Mesenchymal stem cell (in vitro differentiated cells and primary cell): ENCODE data around the gene SRC.

ENCODE experiments used
- DNase-seq: peaks from one replicate; pipeline ENCODE4 v3.0.0-alpha.2; 2013
- H2AFZ ChIP-seq: one replicate; pipeline ENCODE4 v1.6.1; 2013; ENCODE audit warnings: low read depth, mild to moderate bottlenecking, control low read depth, inconsistent platforms, low read length, moderate library complexity
- H2AK5ac ChIP-seq: 2 replicates; pipeline ENCODE4 v1.6.1; 2013; ENCODE audit warnings: low read length, moderate library complexity, mild to moderate bottlenecking, inconsistent platforms; ENCODE audit not compliant: severe bottlenecking
- H2BK120ac ChIP-seq: one replicate; pipeline ENCODE4 v1.6.1; 2013; ENCODE audit warnings: low read depth, mild to moderate bottlenecking, inconsistent platforms, low read length, moderate library complexity
- H2BK12ac ChIP-seq, 2 experiments: one replicate each; pipeline ENCODE4 v1.6.1; 2013; ENCODE audit warnings: inconsistent platforms in 2 of 2, low read length in 2 of 2, mild to moderate bottlenecking in 2 of 2, moderate library complexity in 2 of 2, control low read depth in 1 of 2
- H2BK15ac ChIP-seq: one replicate; pipeline ENCODE4 v1.6.1; 2013; ENCODE audit warnings: mild to moderate bottlenecking, low read depth, inconsistent platforms; ENCODE audit not compliant: poor library complexity, severe bottlenecking
- H2BK5ac ChIP-seq: 2 replicates; pipeline ENCODE4 v1.6.1; 2013; ENCODE audit warnings: low read depth, mild to moderate bottlenecking, low read length, control low read depth, inconsistent platforms; ENCODE audit not compliant: poor library complexity, severe bottlenecking
- H3K14ac ChIP-seq, 2 experiments: one replicate each; pipeline ENCODE4 v1.6.1; 2013; ENCODE audit warnings: inconsistent platforms in 2 of 2, low read length in 2 of 2, control low read depth in 1 of 2, mild to moderate bottlenecking in 1 of 2, moderate library complexity in 1 of 2
- H3K18ac ChIP-seq, 2 experiments: one replicate each; pipeline ENCODE4 v1.6.1; 2013; ENCODE audit warnings: inconsistent platforms in 2 of 2, low read length in 2 of 2, control low read depth in 1 of 2, low read depth in 1 of 2, mild to moderate bottlenecking in 1 of 2
- H3K23ac ChIP-seq, 2 experiments: one replicate each; pipeline ENCODE4 v1.6.1; 2013; ENCODE audit warnings: inconsistent platforms in 2 of 2, low read length in 2 of 2, mild to moderate bottlenecking in 2 of 2, moderate library complexity in 2 of 2, control low read depth in 1 of 2
- H3K27ac ChIP-seq: 2 replicates; pipeline ENCODE4 v1.5.1; 2013; ENCODE audit warnings: mild to moderate bottlenecking, moderate library complexity, low read length, control low read depth, inconsistent platforms; ENCODE audit not compliant: poor library complexity, severe bottlenecking
- H3K27me3 ChIP-seq, 2 experiments: 2 replicates each; pipeline versions ENCODE4 v1.6.1 to v1.7.0; 2013; ENCODE audit warnings: low read length in 2 of 2, mild to moderate bottlenecking in 2 of 2, moderate library complexity in 2 of 2, control low read depth in 1 of 2, inconsistent platforms in 1 of 2; ENCODE audit not compliant: control insufficient read depth in 1 of 2, insufficient read depth in 1 of 2
- H3K36me3 ChIP-seq, 2 experiments: 2 replicates each; pipeline versions ENCODE4 v1.6.1 to v1.7.0; 2013; ENCODE audit warnings: low read length in 2 of 2, control low read depth in 1 of 2, inconsistent platforms in 1 of 2, low read depth in 1 of 2, mild to moderate bottlenecking in 1 of 2; ENCODE audit not compliant: insufficient read depth in 2 of 2, control insufficient read depth in 1 of 2
- H3K4ac ChIP-seq, 2 experiments: one replicate each; pipeline ENCODE4 v1.6.1; 2013; ENCODE audit warnings: inconsistent platforms in 2 of 2, low read length in 2 of 2, mild to moderate bottlenecking in 2 of 2, moderate library complexity in 2 of 2, control low read depth in 1 of 2, low read depth in 1 of 2
- H3K4me1 ChIP-seq: 2 replicates; pipeline ENCODE4 v1.6.1; 2013; ENCODE audit warnings: low read depth, low read length, control low read depth; ENCODE audit not compliant: control insufficient read depth, insufficient read depth
- H3K4me2 ChIP-seq: 2 replicates; pipeline ENCODE4 v1.6.1; 2013; ENCODE audit warnings: low read length, mild to moderate bottlenecking, inconsistent platforms; ENCODE audit not compliant: poor library complexity, severe bottlenecking
- H3K4me3 ChIP-seq, 2 experiments: 2 replicates each; pipeline versions ENCODE4 v1.5.1 to v1.7.0; 2013; ENCODE audit warnings: low read length in 2 of 2, mild to moderate bottlenecking in 2 of 2, control low read depth in 1 of 2, low read depth in 1 of 2; ENCODE audit not compliant: insufficient read depth in 1 of 2
- H3K79me1 ChIP-seq: replicated peaks from 2 replicates; pipeline ENCODE4 v1.6.1; 2013; ENCODE audit warnings: mild to moderate bottlenecking, control low read depth, low read length, inconsistent platforms; ENCODE audit not compliant: poor library complexity, severe bottlenecking
- H3K9ac ChIP-seq: 2 replicates; pipeline ENCODE4 v1.7.0; 2013; ENCODE audit warnings: mild to moderate bottlenecking, low read length, moderate library complexity
- H3K9me3 ChIP-seq: 2 replicates; pipeline ENCODE4 v1.7.0; 2013; ENCODE audit warnings: mild to moderate bottlenecking, low read length; ENCODE audit not compliant: control insufficient read depth
- H4K8ac ChIP-seq: one replicate; pipeline ENCODE4 v1.6.1; 2013; ENCODE audit warnings: inconsistent platforms, mild to moderate bottlenecking, low read length, moderate library complexity
- H4K91ac ChIP-seq: one replicate; pipeline ENCODE4 v1.6.1; 2013; ENCODE audit warnings: mild to moderate bottlenecking, low read length, inconsistent platforms
- WGBS: methylation state at CpG from one replicate; pipeline ENCODE4 v1.1.7; 2013; ENCODE audit warnings: mixed read lengths; 5-methylcytosine and 5-hydroxymethylcytosine counted together

SRC gene

DNA sequence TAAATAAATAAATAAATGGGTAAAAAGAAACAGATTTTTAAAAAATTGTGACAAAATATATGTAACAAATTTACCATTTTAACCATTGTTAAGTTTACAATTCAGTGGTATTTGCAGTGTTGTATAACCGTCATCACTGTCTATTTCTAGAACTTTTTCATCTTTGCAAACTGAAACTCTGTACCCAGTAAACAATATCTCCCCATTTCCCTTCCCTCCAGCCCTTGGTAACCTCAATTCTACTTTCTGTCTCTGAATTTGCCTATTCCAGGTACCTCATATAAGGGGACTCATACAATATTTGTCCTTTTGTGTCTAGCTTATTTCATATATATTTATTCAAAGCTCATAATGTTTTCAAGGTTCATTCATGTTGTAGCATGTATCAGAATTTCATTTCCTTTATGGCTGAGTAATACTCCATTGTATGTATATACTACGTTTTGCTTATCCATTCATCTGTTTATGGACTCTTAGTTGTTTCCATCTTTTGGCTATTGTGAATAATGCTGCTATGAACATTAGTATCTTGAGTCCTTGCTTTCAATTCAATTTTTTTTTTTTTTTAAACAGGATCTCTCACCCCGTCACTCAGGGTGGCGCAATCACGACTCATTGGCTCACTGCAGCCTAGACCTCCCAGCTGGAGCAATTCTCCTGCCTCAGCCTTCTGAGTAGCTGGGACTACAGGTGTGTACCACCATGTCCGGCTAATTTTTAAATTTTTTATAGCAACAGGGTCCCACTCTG, 47.6 kb upstream of the SRC start:
- Histone ChIP-seq H2BK5ac (no peak overlapping the region), H2BK12ac (no peak overlapping the region), H2BK120ac (no peak overlapping the region), H3K9me3 (no peaks in the 10 kb centered on the region), H2AK5ac (no peak overlapping the region), H3K36me3 (peaks cover 23 to 25% of the 10 kb centered on the region in 2 experiments), H3K9ac (peak overlapping the region; percentile 13), H3K4me1 (peaks cover 15% of the 10 kb centered on the region), H3K4me2 (no peak overlapping the region), H3K23ac (no peak overlapping the region), H3K27me3 (no peaks in the 10 kb centered on the region), H3K4me3 (no peak overlapping the region), H3K27ac (no peak overlapping the region), H2BK15ac (no peak overlapping the region), H2AFZ (no peak overlapping the region), H3K4ac (no peak overlapping the region), H4K8ac (no peak overlapping the region), H3K14ac (no peak overlapping the region), H3K79me1 (peaks cover 27% of the 10 kb centered on the region), H4K91ac (no peak overlapping the region), H3K18ac (no peak overlapping the region)
- peak; percentile 72 for DNase-seq
- WGBS, result 75% methylated on average over 5 of the region's 6 CpGs

- Histone ChIP-seq H2BK12ac (no peak overlapping the region), H3K79me1 (peaks cover 36% of the 10 kb centered on the region), H3K18ac (peak overlapping the region; percentile 42 to 67), H3K9me3 (no peaks in the 10 kb centered on the region), H3K4me1 (peaks cover 9% of the 10 kb centered on the region), H3K27ac (no peak overlapping the region), H3K14ac (no peak overlapping the region), H2AFZ (no peak overlapping the region), H3K4me3 (no peak overlapping the region), H4K91ac (no peak overlapping the region), H3K4me2 (no peak overlapping the region), H4K8ac (no peak overlapping the region), H2AK5ac (no peak overlapping the region), H2BK5ac (no peak overlapping the region), H2BK15ac (peak overlapping the region; percentile 60), H3K23ac (no peak overlapping the region), H3K4ac (no peak overlapping the region), H2BK120ac (no peak overlapping the region), H3K9ac (no peak overlapping the region), H3K27me3 (no peaks in the 10 kb centered on the region), H3K36me3 (peaks cover 29 to 36% of the 10 kb centered on the region in 2 experiments)
- peak; percentile 45 for DNase-seq
- WGBS, result 88% methylated on average over 6 of the region's 6 CpGs
Observed at GRCh38 chr20:37299718-37300528, 46.0 kb upstream of the SRC start.

GRCh38 chr20:37301120-37301519, 44.8 kb upstream of the SRC start:
- no peak overlapping the region for H3K9ac ChIP-seq
- H3K36me3 ChIP-seq, result peaks cover 31 to 45% of the 10 kb centered on the region in 2 experiments
- no peak overlapping the region for H3K14ac ChIP-seq
- no peak overlapping the region for H2BK15ac ChIP-seq
- no peak overlapping the region for H3K4me3 ChIP-seq
- no peak overlapping the region for H3K4me2 ChIP-seq
- H3K27me3 ChIP-seq, result no peaks in the 10 kb centered on the region
- H2AFZ ChIP-seq, result no peak overlapping the region
- no peak overlapping the region for H3K4ac ChIP-seq
- H3K79me1 ChIP-seq, result peaks cover 45% of the 10 kb centered on the region
- DNase-seq, result no peak
- no peak overlapping the region for H2BK5ac ChIP-seq
- no peak overlapping the region for H3K18ac ChIP-seq
- H4K8ac ChIP-seq, result no peak overlapping the region
- H3K23ac ChIP-seq, result no peak overlapping the region
- H2BK120ac ChIP-seq, result no peak overlapping the region
- no peak overlapping the region for H4K91ac ChIP-seq
- H3K27ac ChIP-seq, result no peak overlapping the region
- peaks cover 3% of the 10 kb centered on the region for H3K4me1 ChIP-seq
- H2AK5ac ChIP-seq, result no peak overlapping the region
- H2BK12ac ChIP-seq, result no peak overlapping the region
- WGBS, result 95% methylated on average over 9 of the region's 9 CpGs
- H3K9me3 ChIP-seq, result no peaks in the 10 kb centered on the region

DNA sequence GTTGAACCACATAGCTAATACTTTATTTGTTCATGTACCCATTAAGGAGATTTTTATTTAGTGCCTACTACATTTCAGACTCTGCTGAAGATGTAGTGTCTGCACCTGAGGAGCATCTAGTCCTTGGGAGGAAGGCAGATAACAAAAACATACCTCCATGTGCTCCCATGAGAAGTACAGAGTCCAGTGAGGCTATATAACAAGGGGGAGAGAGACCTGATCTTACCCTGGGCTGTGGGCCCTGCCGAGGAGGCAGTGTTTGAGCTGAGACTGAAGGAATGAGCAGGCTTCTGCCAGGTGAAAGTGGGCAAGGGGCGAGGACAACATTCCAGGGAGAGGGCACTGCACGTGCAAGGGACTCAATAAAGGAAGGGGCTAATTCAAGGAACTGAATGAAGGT, 44.4 kb upstream of the SRC start:
- no peak for DNase-seq

More for the DNA sequence above, 44.4 kb upstream of the SRC start:
- Histone ChIP-seq H3K4me2 (no peak overlapping the region), H3K9ac (no peak overlapping the region), H2BK12ac (no peak overlapping the region), H3K79me1 (peaks cover 46% of the 10 kb centered on the region), H3K4me3 (no peak overlapping the region), H4K8ac (no peak overlapping the region), H3K23ac (no peak overlapping the region), H2AFZ (no peak overlapping the region), H3K4me1 (peaks cover 3% of the 10 kb centered on the region), H2BK120ac (no peak overlapping the region), H2BK5ac (no peak overlapping the region), H3K36me3 (peaks cover 31 to 47% of the 10 kb centered on the region in 2 experiments), H2AK5ac (no peak overlapping the region), H4K91ac (no peak overlapping the region), H3K4ac (no peak overlapping the region), H3K18ac (no peak overlapping the region), H3K14ac (no peak overlapping the region), H3K27me3 (no peaks in the 10 kb centered on the region), H2BK15ac (no peak overlapping the region), H3K9me3 (no peaks in the 10 kb centered on the region), H3K27ac (no peak overlapping the region)
- 93% methylated on average over 3 of the region's 3 CpGs for WGBS
